H1 (cell line): ENCODE data around the gene NUDT12. TPM values are rescaled to one million over a fixed set of nuclear protein-coding genes. Genes with fewer than 3 reads are reported as not detected.

Experiments
- BRCA1 ChIP-seq: IDR thresholded peaks from 2 replicates; pipeline ENCODE4 v1.6.1; 2012; ENCODE audit warnings: low read depth, low read length, improper control_type of control experiment
- CREB1 ChIP-seq: IDR thresholded peaks from 2 replicates; pipeline ENCODE4 v1.6.1; 2012; ENCODE audit warnings: inconsistent platforms
- HDAC6 ChIP-seq: IDR thresholded peaks from one replicate; pipeline ENCODE4 v1.7.1; 2012; ENCODE audit warnings: low read depth, mild to moderate bottlenecking, inconsistent platforms, low read length, moderate library complexity
- NRF1 ChIP-seq: IDR thresholded peaks from 2 replicates; pipeline ENCODE4 v1.6.1; 2011; ENCODE audit warnings: mild to moderate bottlenecking, low read depth, low read length, improper control_type of control experiment
- POLR2AphosphoS5 ChIP-seq: IDR thresholded peaks from 2 replicates; pipeline ENCODE4 v1.6.1; 2011; ENCODE audit warnings: low read depth, low read length
- RBBP5 ChIP-seq: IDR thresholded peaks from 2 replicates; pipeline ENCODE4 v1.7.1; 2012; ENCODE audit warnings: low read depth, mild to moderate bottlenecking, inconsistent platforms, low read length, moderate library complexity, borderline replicate concordance
- RXRA ChIP-seq: IDR thresholded peaks from 2 replicates; pipeline ENCODE4 v1.6.1; 2011; ENCODE audit warnings: low read depth, mild to moderate bottlenecking, low read length, moderate library complexity; ENCODE audit not compliant: insufficient read depth
- TCF12 ChIP-seq: IDR thresholded peaks from 2 replicates; pipeline ENCODE4 v1.6.1; 2011; ENCODE audit warnings: low read depth, mild to moderate bottlenecking, low read length
- polyA plus RNA-seq, 7 experiments: library from polyadenylated mRNA; depleted of rRNA in 3 of 7; stranded (reverse) in 5 of 7; unstranded in 2 of 7; fragments of >200 nt in 5 of 7; fragments of 200-250 nt in 2 of 7; gene quantifications; 1 replicate in 5 of 7; 2 replicates in 1 of 7; 4 replicates in 1 of 7; pipeline versions ENCODE4 v1.2.1 to v1.2.3, GENCODE V29; 2011 to 2013; ENCODE audit warnings: missing spikeins in 2 of 7, mixed read lengths in 2 of 7
- total RNA-seq: library from RNA; stranded (reverse); fragmentation: NEBNext Ultra II Directional; extraction: Animal tissue kit (Norgen Biotek cat#: 25700); gene quantifications from 2 replicates; pipeline ENCODE4 v1.2.1, GENCODE V29; 2021

Gene NUDT12
- total and polyA plus RNA-seq, 2 of the 8 experiments (the other 6 are each of a cell fraction or from before 2014, with no cell fraction given), result 3.6 to 12.5 TPM

DNA sequence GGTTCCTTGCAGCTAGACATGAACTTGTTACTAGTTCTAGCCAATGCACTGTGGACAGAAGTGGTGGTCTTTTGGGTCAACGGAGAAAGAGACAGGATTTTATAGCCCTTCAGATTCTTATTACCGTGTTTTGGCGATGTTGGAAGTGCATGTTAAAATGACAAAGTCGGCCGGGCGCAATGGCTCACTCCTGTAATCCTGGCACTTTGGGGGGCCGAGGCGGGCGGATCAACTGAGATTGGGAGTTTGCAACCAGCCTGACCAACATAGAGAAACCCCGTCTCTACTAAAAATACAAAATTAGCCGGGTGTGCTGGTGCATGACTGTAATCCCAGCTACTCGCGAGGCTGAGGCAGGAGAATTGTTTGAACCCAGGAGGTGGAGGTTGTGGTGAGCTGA, 9.1 kb upstream of the NUDT12 start (continued):
- TF ChIP-seq RXRA (no peak), CREB1 (no peak), TCF12 (no peak), BRCA1 (no peak), HDAC6 (no peak), POLR2AphosphoS5 (no peak), RBBP5 (no peak), NRF1 (no peak)
